SK-N-SH (cell line): Measurements from ENCODE around the gene ANKS6.

Source experiments
- CHD2 ChIP-seq: fragments of 150-350 bp; IDR thresholded peaks from 2 replicates; pipeline ENCODE4 v1.6.1; 2018; ENCODE audit warnings: low read length; ENCODE audit not compliant: partially characterized antibody
- CTCF ChIP-seq: fragments of 200-600 bp; sonication (generic); IDR thresholded peaks from 2 replicates; pipeline ENCODE4 v1.6.1; 2017; ENCODE audit warnings: antibody characterized with exemption, mild to moderate bottlenecking, moderate library complexity
- EP300 ChIP-seq, 2 experiments: IDR thresholded peaks; 2 replicates each; pipeline versions ENCODE4 v1.4.0 to v1.6.1; 2012; ENCODE audit warnings: borderline replicate concordance in 1 of 2, low read depth in 1 of 2, low read length in 1 of 2
- EZH2phosphoT487 ChIP-seq: fragments of 200-600 bp; sonication (generic); IDR thresholded peaks from 2 replicates; pipeline ENCODE4 v1.6.1; 2017; ENCODE audit warnings: low read depth, mixed run types, mild to moderate bottlenecking, antibody characterized with exemption, moderate library complexity, borderline replicate concordance
- FOXM1 ChIP-seq: IDR thresholded peaks from 2 replicates; pipeline ENCODE4 v1.4.0; 2012; ENCODE audit warnings: low read depth, mild to moderate bottlenecking
- PBX3 ChIP-seq: IDR thresholded peaks from 2 replicates; pipeline ENCODE4; 2012
- POLR2AphosphoS5 ChIP-seq: IDR thresholded peaks from 2 replicates; pipeline ENCODE4 v1.6.1; 2012; ENCODE audit warnings: low read depth, low read length
- RAD21 ChIP-seq: IDR thresholded peaks from 2 replicates; pipeline ENCODE4 v1.6.1; 2012; ENCODE audit warnings: mild to moderate bottlenecking, low read length
- REST ChIP-seq: IDR thresholded peaks from 2 replicates; pipeline ENCODE4 v1.6.1; 2012; ENCODE audit warnings: mild to moderate bottlenecking, low read depth, low read length, moderate library complexity
- RXRA ChIP-seq: IDR thresholded peaks from 2 replicates; pipeline ENCODE4 v1.4.0; 2012; ENCODE audit warnings: low read depth, mild to moderate bottlenecking, borderline replicate concordance
- USF2 ChIP-seq: fragments of 150-350 bp; IDR thresholded peaks from 2 replicates; pipeline ENCODE4 v1.6.1; 2017; ENCODE audit warnings: antibody characterized with exemption, low read length, low read depth, borderline replicate concordance
- YY1 ChIP-seq: IDR thresholded peaks from 2 replicates; pipeline ENCODE4 v1.4.0; 2012; ENCODE audit warnings: low read depth, mild to moderate bottlenecking

GRCh38 chr9:98801561-98801960 lies 5.2 kb upstream of the ANKS6 start:
- no peak for TF ChIP-seq CTCF
- TF ChIP-seq POLR2AphosphoS5 = no peak
- TF ChIP-seq EZH2phosphoT487 = no peak
- TF ChIP-seq CHD2 = no peak
- no peak for TF ChIP-seq YY1
- no peak for TF ChIP-seq RXRA
- TF ChIP-seq RAD21 = no peak
- TF ChIP-seq REST = no peak
- no peak for TF ChIP-seq FOXM1
- no peak for TF ChIP-seq PBX3
- no peak for TF ChIP-seq USF2
- no peak for TF ChIP-seq EP300 (IDR thresholded peaks at IDR 0.05; ENCODE audit: borderline replicate concordance in 1 of 2, low read depth in 1 of 2, low read length in 1 of 2)
